DLD1 (cell line): Measurements from ENCODE around the gene ZNF275.
"Not testable (repeated sequence)": the region's sequence is repeated elsewhere in the genome, so short reads cannot be mapped to it uniquely, and the experiment has no call there.

Experiments
- in situ Hi-C: cut with HindIII; loops from 2 replicates; pipeline ENCODE4 v1.10.0; 2017; ENCODE audit warnings: low sequenced_read_pairs

The ZNF275 gene, protein sequence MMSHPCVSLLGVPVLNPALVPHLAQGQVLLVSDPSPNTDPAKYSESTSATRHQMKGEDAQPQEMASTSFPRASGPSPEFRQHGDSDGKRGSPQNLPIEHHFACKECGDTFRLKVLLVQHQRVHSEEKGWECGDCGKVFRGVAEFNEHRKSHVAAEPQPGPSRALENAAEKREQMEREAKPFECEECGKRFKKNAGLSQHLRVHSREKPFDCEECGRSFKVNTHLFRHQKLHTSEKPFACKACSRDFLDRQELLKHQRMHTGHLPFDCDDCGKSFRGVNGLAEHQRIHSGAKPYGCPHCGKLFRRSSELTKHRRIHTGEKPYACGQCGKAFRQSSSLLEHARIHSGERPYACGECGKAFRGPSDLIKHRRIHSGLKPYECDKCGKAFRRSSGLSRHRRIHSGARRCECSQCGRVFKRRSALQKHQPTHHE

DNA sequence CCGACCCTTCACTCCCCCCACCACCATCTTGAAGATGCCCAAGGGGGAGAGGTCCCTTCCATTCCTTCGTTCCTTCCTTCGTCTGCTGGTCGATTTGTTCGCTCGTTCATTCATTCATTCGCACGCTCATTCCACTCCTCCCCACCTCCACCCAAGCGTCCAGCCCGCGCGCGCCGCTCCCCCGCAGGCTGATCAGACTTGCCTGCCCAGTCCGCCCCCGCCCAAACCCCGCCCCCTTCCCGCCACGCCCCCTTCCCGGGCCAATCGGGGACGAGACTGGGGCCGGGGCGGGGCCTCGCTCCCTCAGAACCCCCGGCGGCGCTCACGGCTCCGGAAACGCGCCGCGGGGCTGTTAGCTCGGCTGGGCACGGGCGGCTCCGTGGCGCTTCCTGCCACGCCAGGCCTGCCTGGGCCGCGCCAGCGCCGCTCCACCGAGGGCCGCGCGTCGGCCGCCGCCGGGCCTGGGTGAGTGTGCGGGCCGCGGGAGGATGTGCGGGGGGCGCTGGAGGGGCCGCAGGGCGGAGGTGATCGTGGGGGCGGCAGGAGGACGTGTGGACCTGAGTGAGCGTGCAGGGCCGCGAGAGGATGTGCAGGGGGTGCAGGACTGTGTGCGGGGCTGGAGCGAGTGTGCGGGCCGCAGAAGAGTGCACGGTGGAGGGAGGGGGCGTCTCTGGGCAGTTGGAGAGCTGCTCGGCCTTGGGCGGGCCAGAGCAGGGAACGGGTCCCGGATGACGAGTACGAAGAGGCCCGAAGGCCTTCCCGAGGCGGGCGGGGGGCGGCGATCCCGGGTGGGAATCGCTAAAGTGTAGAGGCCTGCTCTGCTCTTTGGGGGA is at the start of gene ZNF275:
Gene ZNF275, plus strand, starts transcription at position 333 of the 833 bp plus-strand sequence. CDS start 2,527 bp downstream, outside the sequence.
- in situ Hi-C loops = no loop called here

DNA sequence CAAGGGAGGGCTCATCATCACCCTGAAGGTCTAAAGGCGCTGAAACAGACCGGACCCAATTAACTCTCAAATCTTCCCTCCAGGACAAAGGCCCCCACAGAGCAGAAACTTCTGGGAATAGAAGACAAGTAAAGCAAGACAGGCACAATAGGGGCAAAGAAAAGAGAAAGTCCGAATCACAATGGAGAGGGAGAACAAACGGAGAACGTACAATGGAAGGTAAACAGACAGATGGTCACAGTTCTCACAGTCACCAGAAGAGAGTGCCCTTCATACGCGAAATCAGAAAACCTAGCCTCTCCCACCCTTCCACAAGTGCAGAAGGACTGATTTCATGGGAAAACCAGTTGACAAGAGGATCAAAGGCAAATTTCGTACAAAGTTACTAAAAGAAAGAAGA is 48.3 kb upstream of the ZNF275 start:
- in situ Hi-C loops = not testable (repeated sequence)

DNA sequence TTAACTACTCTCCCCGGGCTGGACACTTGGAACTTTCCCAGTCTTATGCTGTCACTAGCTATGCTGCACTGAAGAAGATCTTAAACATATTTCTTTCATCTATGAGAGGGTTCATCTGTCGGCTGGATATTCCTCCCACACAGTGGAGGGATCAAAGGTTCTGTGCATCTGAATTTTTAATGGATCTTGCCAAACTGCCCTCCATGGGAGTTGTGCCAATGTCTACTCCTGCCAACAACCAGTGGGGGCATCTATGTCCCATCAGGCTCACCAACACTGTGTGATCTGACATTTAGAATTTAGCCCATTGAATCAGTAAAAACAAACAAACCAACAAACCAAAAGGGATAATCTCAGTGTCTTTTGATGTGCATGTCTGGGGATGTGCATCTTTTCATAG is 45.1 kb upstream of the ZNF275 start:
- in situ Hi-C loops = not testable (repeated sequence)

DNA sequence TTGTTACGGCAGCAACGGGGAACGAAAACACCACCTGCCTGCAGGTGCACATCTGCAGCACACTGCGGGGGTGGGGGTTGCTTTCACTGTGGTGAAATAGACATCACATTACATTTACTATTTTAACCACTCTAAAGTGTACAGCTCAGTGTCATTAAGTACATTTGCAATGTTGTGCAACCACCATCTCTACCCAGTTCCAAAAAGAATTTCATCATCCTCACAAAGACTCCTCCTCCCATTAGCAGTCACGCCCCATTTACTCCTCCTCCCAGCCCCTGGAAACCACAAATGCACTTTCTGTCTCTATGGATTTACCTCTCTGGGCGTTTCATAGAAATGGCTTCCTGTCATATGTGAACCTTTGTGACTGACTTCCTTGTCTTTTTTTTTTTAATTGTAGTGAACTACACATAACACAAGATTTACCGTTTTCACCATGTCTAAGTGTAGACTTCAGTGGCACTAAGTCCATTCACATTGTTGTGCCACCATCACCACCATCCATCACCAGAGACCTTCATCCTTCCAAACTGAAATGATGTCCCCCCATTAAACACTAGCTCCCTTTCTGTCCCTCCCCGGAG is 40.4 kb upstream of the ZNF275 start:
- in situ Hi-C loops = not testable (repeated sequence)

DNA sequence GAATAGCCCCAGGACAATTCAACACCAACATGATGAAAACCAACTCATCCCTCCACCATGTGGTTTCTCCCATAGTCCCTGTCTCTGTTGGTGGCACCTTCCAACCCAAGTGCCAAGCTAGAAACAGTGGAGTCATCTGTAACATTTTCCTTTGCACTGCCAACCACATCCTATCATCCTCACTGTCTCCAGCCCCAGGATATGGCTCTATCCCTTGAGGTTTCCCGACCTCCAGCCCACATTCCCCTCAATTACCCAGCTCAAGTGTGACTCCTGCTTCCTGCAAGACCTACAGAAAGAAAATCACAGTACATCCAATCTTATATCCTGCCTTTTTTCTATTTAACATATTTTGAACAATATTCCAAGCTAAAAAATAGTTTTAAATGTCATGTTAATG is 36.6 kb upstream of the ZNF275 start:
- in situ Hi-C loops = no loop called here

DNA sequence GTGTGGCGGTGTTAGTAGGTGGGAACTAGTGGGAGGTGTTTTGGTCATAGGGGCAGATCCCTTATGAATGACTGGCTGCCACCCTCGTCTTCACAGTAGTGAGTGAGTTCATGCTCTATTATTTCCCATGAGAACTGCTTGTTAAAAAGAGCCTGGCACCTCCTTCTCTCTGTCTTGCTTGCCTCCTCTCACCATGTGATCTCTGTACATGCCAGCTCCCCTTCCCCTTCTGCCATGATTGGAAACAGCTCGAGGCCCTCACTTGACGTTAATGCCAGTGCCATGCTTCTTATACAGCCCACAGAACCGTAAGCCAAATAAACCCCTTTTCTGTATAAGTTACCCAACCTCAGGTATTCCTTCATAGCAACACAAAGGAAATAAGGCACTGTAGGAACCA is 34.1 kb upstream of the ZNF275 start:
- in situ Hi-C loops = no loop called here

DNA sequence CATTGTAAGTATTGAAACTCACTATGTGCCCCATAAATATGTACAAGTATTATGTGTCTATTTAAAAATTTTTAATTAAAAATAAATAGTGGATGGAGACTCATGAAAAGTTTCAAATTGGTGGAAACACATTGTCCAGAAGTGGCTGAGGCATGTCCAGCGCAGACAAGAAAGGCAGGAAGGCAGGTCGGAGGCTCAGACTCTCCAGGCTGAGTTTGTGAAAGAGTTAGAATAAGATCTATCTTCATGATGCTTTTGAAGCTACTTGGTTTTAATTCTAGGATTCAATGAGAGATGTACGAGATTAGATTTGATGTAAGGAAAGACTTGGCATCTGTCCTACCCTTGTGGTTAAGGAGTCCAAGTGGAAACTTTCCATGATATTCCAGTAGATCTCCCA is 32.2 kb upstream of the ZNF275 start:
- in situ Hi-C loops = no loop called here

DNA sequence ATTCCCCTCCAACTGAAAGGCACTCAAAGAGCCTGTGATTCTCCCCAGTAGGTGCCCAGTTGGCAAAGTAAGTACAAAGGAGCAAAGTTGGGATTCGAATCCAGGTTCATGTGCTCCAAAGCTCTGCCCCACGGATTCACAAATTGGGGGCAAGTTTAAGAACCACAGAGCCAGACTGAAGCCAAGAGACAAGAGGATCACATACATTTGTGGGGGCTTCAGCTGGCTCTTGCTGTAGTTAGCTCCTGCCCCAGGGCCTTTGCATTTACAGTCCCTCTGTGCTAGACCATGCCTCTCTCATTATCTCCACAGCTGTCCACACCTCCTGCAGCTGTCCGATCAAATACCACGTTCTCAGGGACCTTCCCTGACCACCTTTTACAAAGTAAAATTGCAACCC is 31.2 kb upstream of the ZNF275 start:
- in situ Hi-C loops = no loop called here

DNA sequence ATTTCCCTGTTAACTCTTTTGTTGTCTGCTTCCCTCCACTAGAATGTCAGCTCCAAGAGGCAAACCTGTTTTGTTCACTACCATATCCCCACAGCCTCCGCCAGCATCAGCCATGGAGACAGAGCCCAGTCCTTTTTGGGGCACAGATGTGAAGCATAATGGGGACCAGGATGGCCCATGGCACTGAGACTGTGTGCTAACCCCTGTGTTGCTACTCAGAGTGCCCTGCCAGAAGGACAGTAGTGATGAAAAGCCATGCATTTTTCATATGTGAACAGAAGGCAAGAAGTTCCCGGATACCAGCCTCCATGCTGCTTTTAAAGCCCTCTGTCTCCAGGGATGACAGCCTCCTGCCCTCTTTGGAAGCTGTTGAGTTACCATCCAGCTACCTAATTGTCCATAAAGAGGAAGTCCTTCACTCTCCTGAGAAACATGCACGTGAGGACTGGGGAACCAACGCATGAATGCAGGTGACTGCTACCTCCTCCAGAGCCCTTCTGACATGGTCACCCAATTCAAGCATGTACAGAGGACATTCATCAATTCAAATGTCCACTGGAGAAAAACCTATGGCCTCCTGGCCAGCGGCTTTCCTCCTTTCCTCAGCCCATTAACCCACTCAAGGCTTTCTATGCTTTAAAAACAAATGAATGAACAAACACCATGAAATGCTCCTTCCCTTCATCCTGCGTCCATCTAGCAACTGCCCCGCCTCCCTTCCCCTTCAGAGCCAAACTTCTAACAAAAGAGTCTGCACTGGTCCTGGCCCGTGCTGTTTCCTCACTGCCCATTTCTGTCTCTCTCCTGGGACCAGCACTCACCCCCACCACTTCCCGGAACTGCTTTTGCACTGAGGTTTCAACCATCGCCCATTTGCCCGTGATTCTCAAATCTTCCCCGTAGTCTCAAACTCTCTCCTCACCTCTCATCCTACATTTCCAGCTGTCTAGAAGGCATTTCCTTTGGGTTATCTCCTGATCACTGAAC is 30.4 kb upstream of the ZNF275 start:
- in situ Hi-C loops = no loop called here

DNA sequence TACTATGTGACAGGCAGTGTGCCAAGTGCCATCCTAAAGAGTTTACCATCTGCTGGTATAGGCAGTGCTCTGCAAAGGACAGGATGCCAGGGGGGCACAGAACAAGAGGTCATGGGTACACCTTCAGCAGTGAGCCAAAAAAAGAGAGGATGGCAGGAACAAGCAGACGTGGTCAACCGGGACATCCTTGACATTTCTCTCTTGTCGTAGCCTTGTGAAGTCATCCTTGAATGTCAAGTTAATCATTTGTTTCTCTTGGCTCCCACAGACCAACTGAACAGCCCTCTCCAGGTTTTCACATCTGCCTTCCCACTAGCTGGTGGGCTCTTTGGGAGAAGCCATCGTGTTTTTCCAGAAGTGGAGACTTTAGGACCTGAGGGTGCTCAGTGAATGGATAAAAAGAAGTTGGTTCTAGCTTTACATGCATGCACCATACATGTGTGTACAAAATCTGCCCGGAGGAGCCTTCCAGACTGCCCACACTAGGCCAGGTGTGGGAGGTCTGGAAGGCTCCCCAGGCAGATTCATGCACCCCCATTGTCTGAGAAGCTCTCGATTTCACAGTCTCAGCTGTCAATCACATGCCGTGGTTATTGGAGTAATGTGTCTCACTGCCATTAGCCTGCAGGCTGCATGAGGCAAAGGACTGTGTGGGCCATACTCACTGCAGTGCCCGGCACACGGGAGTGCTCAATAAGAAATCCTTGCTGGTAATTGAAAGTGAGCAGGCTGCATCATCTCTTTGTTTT is 28.8 kb upstream of the ZNF275 start:
- in situ Hi-C loops = no loop called here

DNA sequence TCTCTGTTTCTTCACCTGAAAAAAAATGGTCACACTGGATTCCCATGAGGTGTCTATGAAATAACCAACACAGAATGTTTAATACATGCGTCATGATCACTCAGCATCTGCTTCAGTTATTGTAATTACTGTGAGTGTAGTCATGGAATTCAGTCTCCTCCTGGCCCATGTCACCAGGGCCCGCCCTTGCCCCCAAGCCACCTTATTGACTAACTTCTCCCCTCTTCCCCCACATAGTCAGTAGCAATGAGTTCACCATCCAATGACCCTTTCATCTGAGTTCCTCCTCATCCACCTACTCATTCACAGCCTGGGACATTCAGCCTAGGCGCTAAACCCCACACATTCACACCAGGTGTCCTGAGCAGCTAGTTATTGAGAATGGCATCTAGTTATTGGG is 28.0 kb upstream of the ZNF275 start:
- in situ Hi-C loops = no loop called here

DNA sequence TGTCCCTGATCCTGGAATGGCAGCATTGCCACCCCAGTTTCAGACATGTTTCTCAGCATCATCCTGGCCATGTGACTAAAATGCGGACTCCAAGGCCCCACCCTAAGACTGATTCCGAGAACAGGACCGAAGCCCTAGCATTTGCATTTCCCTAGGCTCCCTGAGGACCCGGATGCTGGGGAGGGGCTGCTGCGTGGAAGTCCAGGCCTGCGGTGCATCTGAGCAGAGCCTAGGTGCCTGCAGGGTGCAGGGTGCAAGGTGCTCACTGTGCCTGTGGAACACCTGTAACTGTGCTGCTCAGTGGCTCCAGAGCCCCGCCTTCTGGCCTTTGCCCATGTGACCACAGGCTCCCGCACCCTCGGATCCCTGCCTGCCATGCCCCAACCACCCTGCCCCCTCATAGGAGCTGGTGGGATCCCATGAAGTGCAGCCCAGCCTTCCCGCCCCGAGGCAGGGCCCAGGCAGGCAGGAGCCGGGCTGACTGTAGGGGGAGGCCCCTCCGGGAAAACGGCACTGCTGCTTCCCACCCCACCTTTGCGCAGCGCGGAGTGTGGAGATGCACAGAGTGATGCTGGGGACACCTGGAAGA is 27.3 kb upstream of the ZNF275 start:
- in situ Hi-C loops = no loop called here

DNA sequence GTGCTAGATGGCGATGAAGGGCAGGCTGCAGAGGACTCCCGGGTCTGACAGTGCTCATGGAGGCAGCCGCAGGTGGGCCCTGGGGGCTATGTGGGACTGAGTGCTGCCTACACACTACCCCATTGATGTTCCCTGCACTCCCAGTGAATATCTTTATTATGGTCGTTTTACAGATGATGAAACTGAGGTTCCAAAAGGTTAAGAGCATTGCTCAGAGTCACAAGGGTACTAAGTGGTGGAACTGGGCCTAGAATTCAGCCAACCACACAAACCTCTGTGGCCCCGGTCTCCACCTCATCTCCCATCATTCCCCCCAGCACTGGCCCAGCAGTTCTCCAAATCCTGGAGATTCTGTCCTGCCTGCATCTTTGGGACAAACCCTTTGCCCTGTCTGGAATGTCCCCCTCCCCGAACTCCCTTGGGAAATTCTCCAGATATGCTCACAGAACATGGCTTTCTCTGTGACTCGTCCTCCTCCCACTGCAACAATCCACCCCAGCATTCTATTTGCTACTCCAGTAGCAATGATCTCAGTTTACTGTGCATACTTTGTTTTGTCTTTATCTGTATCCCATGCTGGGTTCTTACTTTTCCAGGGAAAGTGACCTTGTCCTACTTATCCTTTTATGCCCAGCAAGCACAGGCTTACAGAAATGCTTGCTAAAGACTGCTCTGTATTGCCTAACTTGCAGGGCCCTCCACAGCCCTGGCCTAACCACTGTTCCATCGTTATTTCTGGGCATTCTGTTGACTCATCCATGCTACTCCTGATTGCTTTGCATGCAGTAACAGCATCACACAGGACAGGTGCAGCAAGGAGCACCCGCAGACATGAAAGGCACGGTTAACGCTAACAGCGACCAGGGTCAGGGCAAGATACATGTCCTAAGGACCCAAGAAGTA is 26.4 kb upstream of the ZNF275 start:
- in situ Hi-C loops = no loop called here

DNA sequence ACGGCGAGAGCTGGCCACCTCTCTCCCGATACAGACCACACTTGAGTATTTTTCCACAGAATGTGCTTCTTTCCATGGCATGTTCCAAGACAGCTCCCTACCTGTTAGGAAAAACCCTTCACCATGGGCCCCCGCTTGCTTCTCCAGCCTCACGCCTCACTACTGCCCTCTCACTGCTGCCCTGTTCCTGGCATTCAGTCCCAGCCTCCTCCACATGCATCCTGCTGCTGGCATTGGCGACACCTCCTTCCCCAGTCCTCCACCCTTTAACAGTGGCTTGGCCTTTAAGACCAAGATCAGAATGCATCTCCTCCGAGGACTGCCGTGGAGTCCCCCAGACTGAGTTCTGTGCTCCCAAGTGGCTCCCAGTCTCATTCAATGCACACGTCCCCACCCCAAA is 23.1 kb upstream of the ZNF275 start:
- in situ Hi-C loops = no loop called here

DNA sequence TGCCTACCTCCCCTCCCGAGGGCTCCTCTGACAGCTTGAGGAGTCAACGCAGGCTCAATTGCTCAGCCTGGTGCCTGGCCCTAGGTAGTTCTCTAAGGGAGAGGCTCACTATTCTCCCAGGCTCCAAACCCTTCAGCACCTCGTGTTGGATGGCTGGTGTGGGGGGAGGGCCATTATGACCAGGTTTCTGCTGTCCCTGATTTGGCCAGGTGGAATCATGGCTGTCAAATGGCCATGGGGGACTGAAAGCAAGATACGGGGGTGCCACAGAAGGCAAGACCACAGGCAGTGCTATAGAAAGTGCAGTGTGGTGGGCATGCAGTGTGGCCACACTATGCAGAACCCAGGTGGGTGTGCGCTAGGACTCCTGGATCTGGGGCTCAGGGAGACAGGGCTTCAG is 21.9 kb upstream of the ZNF275 start:
- in situ Hi-C loops = no loop called here

DNA sequence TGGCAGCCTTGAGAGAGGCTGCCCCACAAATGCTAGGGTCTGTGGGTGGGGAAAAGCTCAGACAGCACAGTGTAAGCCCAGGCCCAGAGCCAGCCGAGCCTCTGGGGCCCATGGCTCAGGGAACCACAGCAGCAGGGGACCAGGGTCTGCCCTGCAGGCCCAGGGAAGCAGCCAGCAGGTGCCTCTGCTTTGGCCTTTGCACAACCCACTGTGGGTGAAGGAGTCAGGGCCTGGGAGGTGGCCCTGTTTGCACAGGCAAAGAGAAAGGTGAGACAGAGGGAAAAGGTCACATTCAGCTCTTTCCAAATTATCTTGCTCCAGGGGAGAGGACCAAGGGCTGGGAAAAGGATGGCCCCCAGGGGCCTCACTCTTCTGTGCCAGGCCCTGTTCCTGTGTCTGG is 21.1 kb upstream of the ZNF275 start:
- in situ Hi-C loops = no loop called here

DNA sequence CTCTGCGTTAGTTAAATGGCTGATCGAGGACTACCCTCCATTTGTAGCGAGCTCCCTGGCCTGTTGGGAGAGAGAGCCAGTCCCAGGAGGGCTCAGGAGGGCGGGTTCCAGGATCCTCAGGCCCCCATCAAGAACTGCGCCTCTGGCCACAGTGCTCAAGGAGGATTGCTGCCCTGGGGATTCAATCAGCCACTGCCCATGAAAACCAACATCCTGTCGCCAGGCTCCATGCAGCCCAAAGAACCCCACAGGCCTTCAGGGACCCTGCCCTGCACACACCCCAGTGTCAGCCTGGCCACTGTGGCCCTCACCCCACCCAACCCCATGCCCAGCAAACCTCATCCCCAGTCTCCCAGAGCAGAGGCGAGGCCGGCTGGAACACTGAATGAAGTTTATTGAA is 16.6 kb upstream of the ZNF275 start:
- in situ Hi-C loops = no loop called here

DNA sequence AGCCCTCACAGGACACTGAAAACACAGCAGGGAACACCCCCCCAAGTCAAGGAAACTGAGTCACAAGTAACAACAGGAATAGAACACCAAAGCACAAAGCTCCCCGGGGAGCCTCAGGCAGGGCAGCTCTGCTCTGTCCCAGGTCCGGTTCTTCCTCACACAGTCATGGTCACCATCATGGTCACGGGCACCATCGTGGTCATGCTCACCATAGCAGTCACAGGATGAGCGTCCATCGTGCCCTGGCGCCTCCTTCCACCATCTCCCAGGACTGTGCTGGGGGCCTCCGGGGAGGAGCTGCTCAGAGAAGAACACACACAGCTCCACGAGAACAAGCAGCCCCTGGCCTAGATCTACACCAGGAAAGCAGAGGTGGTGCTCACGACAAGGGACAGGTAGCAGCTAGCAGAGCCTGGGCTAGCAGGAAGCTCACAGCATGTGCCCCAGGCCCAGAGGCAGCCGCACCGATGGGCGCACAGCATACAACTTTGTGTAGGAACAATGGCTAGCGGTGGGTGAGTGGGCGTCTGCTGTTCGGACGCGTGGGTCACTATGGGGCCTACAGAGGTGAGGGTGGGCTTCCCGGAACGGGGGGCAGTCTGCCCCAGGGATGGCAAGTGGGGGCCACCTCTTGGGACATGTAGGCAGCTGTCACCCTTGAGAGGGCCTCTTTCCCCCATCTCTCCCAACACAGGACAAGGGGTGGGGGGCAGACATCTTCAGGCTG is 15.8 kb upstream of the ZNF275 start:
- in situ Hi-C loops = no loop called here
